ENCODE data around the gene TBC1D21. TPM values are rescaled to one million over a fixed set of nuclear protein-coding genes. Genes with fewer than 3 reads are reported as not detected.
A peak's percentile ranks its signal among the peaks of the same experiment; 100 is the strongest.

The TBC1D21 gene
- total RNA-seq, 1 experiment from 2014 or later, result not detected

DNA sequence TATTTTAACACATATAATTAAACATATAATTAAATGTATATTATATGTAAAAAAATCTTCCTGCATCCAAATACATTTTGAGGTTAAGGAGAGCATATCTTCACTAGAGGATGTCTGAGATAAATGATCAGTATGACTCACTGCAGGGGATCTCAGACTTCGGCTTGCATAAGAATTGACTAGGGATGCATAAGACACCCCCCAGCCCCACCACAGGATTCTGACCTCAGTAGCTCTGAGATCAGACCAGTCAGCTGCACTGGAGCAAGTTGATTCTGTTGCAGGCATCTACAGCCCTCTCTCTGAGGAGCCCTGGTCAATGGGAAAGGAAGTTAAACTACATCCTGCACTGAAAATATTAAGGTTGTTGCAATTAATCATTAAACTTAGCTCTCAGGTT, 29.0 kb upstream of the TBC1D21 start:
- no peak overlapping the region for H2AK5ac ChIP-seq (ENCODE audit: insufficient read length, low read length)
- WGBS (ENCODE audit: extremely low coverage, insufficient read length, low lambda C conversion rate), result no CpG with 5 or more reads among the region's 1 CpG
- H2BK15ac ChIP-seq (ENCODE audit: low read depth, low read length), result no peak overlapping the region

More for the DNA sequence above, 29.0 kb upstream of the TBC1D21 start:
- Histone ChIP-seq H3K14ac (ENCODE audit: insufficient read depth, low read length) (no peak overlapping the region), H3K79me1 (ENCODE audit: insufficient read depth, low read depth, low read length, poor library complexity, severe bottlenecking) (no peaks in the 10 kb centered on the region), H4K91ac (ENCODE audit: insufficient read length, low read depth, low read length) (no peak overlapping the region), H3K56ac (ENCODE audit: insufficient read length, low read depth, low read length) (no peak overlapping the region), H3K23ac (ENCODE audit: insufficient read length, low read depth, low read length) (no peak overlapping the region), H3K18ac (ENCODE audit: insufficient read length, low read depth, low read length) (no peak overlapping the region), H2BK12ac (ENCODE audit: insufficient read length, low read depth, low read length) (no peak overlapping the region), H3T11ph (ENCODE audit: low read length) (no peak overlapping the region), H4K5ac (ENCODE audit: insufficient read length, low read depth, low read length) (no peak overlapping the region), H3K4me1 (ENCODE audit: insufficient read depth, low read length) (no peaks in the 10 kb centered on the region), H3K27ac (ENCODE audit: insufficient read length, low read depth, low read length) (no peak overlapping the region), H2BK20ac (ENCODE audit: low read depth, low read length, poor library complexity, severe bottlenecking) (no peak overlapping the region), H3K4ac (ENCODE audit: low read depth, low read length) (no peak overlapping the region), H3K27me3 (ENCODE audit: insufficient read depth, low read length) (no peaks in the 10 kb centered on the region), H3K9me3 (ENCODE audit: control insufficient read depth, low read depth, low read length) (no peaks in the 10 kb centered on the region), H3K23me2 (ENCODE audit: insufficient read length, low read depth, low read length, poor library complexity, severe bottlenecking) (no peaks in the 10 kb centered on the region), H2AFZ (ENCODE audit: low read length) (no peak overlapping the region), H4K8ac (replicated peaks; ENCODE audit: insufficient read length, low read depth, low read length) (no peak overlapping the region), H2BK5ac (ENCODE audit: insufficient read length, low read length) (no peak overlapping the region), H3K4me2 (ENCODE audit: insufficient read depth, insufficient read length, low read length) (no peak overlapping the region), H3K79me2 (ENCODE audit: insufficient read depth, low read length) (no peaks in the 10 kb centered on the region), H3K9ac (ENCODE audit: extremely low read depth, insufficient read length, low read length) (no peak overlapping the region), H4K20me1 (ENCODE audit: control insufficient read depth, insufficient read depth, insufficient read length) (no peaks in the 10 kb centered on the region), H2BK120ac (ENCODE audit: low read depth, low read length, poor library complexity, severe bottlenecking) (no peak overlapping the region)
- peak; percentile 41 for DNase-seq
- Mint-ChIP-seq H3K9me3 (no peaks in the 10 kb centered on the region; a peak in 1 of 5 replicates), H3K4me3 (no peak overlapping the region), H3K4me1 (peaks cover 17 to 19% of the 10 kb centered on the region in 2 experiments), H3K36me3 (ENCODE audit: insufficient read depth in 1 of 3, low read depth in 3 of 3) (no peaks in the 10 kb centered on the region; a peak in 1 of 7 replicates), H3K27ac (no peak overlapping the region; a peak in 1 of 7 replicates), H3K27me3 (ENCODE audit: low read depth) (peaks cover 8% of the 10 kb centered on the region)
- TF ChIP-seq, protein P1, sequence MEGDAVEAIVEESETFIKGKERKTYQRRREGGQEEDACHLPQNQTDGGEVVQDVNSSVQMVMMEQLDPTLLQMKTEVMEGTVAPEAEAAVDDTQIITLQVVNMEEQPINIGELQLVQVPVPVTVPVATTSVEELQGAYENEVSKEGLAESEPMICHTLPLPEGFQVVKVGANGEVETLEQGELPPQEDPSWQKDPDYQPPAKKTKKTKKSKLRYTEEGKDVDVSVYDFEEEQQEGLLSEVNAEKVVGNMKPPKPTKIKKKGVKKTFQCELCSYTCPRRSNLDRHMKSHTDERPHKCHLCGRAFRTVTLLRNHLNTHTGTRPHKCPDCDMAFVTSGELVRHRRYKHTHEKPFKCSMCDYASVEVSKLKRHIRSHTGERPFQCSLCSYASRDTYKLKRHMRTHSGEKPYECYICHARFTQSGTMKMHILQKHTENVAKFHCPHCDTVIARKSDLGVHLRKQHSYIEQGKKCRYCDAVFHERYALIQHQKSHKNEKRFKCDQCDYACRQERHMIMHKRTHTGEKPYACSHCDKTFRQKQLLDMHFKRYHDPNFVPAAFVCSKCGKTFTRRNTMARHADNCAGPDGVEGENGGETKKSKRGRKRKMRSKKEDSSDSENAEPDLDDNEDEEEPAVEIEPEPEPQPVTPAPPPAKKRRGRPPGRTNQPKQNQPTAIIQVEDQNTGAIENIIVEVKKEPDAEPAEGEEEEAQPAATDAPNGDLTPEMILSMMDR (conservative IDR thresholded peaks at IDR 0.05), result no peak

All from H9 (cell line).